Eye (tissue), 1 donor: ENCODE results near the gene PRICKLE2.
A peak's percentile ranks its signal among the peaks of the same experiment; 100 is the strongest.
"Not testable (repeated sequence)": the region's sequence is repeated elsewhere in the genome, so short reads cannot be mapped to it uniquely, and the experiment has no call there.

Experiments
- DNase-seq: peaks from one replicate; pipeline ENCODE4 v3.0.0-alpha.2; 2015

Gene PRICKLE2

GRCh38 chr3:64093825-64094712 is 131.2 kb downstream of the PRICKLE2 start:
- DNase-seq: no peak

- DNase-seq: no peak
These were observed 132.1 kb downstream of the PRICKLE2 start for GRCh38 chr3:64093211-64093610.

- DNase-seq: no peak
These were observed 133.8 kb downstream of the PRICKLE2 start for GRCh38 chr3:64091501-64091900.

- not testable (repeated sequence) for DNase-seq
These were observed 135.9 kb downstream of the PRICKLE2 start for GRCh38 chr3:64089386-64089785.

- no peak for DNase-seq
These were observed 136.7 kb downstream of the PRICKLE2 start for GRCh38 chr3:64088408-64089205.

GRCh38 chr3:64086479-64087252 is 138.6 kb downstream of the PRICKLE2 start:
- no peak for DNase-seq

- no peak for DNase-seq
These were observed 140.6 kb downstream of the PRICKLE2 start for GRCh38 chr3:64084640-64085039.

GRCh38 chr3:64083575-64083974 is 141.7 kb downstream of the PRICKLE2 start:
- DNase-seq: no peak

- DNase-seq: no peak
These were observed 142.2 kb downstream of the PRICKLE2 start for GRCh38 chr3:64082961-64083541.

- DNase-seq: no peak
These were observed 142.9 kb downstream of the PRICKLE2 start for GRCh38 chr3:64082411-64082810.

GRCh38 chr3:64081235-64081630 is 144.0 kb downstream of the PRICKLE2 start:
- DNase-seq: no peak

GRCh38 chr3:64080616-64081234 is 144.5 kb downstream of the PRICKLE2 start:
- no peak for DNase-seq

- no peak for DNase-seq
These were observed 145.7 kb downstream of the PRICKLE2 start for GRCh38 chr3:64079369-64080150.

GRCh38 chr3:64078966-64079365 is 146.3 kb downstream of the PRICKLE2 start:
- DNase-seq: no peak

- no peak for DNase-seq
These were observed 150.2 kb downstream of the PRICKLE2 start for GRCh38 chr3:64074895-64075679.

- no peak for DNase-seq
These were observed 151.2 kb downstream of the PRICKLE2 start for GRCh38 chr3:64074060-64074459.

- peak; percentile 72 for DNase-seq
These were observed 152.0 kb downstream of the PRICKLE2 start for GRCh38 chr3:64073158-64073761.

GRCh38 chr3:64072126-64072525 is 153.1 kb downstream of the PRICKLE2 start:
- no peak for DNase-seq

- DNase-seq: no peak
These were observed 154.6 kb downstream of the PRICKLE2 start for GRCh38 chr3:64070704-64071103.
